ENCODE results near the gene C1orf198.

Gene C1orf198

GRCh38 chr1:230804396-230804795, 63.9 kb downstream of the C1orf198 start:
- Histone ChIP-seq H3K27me3 (ENCODE audit: insufficient read depth, poor library complexity, severe bottlenecking) (no peaks in the 10 kb centered on the region), H3K4me3 (replicated peaks; ENCODE audit: insufficient read depth, low read length) (no peak overlapping the region), H3K27ac (replicated peaks) (no peak overlapping the region)
- TF ChIP-seq POLR2AphosphoS5 (IDR thresholded peaks at IDR 0.05; ENCODE audit: low read depth) (no peak), CTCF (IDR thresholded peaks at IDR 0.05; ENCODE audit: insufficient read depth, low read length) (no peak), SPI1 (IDR thresholded peaks at IDR 0.05; ENCODE audit: borderline replicate concordance, low read depth) (no peak), GABPA (IDR thresholded peaks at IDR 0.05; ENCODE audit: low read depth) (no peak)
- TF ChIP-seq, protein P1, sequence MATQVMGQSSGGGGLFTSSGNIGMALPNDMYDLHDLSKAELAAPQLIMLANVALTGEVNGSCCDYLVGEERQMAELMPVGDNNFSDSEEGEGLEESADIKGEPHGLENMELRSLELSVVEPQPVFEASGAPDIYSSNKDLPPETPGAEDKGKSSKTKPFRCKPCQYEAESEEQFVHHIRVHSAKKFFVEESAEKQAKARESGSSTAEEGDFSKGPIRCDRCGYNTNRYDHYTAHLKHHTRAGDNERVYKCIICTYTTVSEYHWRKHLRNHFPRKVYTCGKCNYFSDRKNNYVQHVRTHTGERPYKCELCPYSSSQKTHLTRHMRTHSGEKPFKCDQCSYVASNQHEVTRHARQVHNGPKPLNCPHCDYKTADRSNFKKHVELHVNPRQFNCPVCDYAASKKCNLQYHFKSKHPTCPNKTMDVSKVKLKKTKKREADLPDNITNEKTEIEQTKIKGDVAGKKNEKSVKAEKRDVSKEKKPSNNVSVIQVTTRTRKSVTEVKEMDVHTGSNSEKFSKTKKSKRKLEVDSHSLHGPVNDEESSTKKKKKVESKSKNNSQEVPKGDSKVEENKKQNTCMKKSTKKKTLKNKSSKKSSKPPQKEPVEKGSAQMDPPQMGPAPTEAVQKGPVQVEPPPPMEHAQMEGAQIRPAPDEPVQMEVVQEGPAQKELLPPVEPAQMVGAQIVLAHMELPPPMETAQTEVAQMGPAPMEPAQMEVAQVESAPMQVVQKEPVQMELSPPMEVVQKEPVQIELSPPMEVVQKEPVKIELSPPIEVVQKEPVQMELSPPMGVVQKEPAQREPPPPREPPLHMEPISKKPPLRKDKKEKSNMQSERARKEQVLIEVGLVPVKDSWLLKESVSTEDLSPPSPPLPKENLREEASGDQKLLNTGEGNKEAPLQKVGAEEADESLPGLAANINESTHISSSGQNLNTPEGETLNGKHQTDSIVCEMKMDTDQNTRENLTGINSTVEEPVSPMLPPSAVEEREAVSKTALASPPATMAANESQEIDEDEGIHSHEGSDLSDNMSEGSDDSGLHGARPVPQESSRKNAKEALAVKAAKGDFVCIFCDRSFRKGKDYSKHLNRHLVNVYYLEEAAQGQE (IDR thresholded peaks at IDR 0.05; ENCODE audit: insufficient replicate concordance, low read depth) = no peak
- DNase-seq (ENCODE audit: low read depth in 1 of 2, low spot score in 1 of 2) = no peak

GRCh38 chr1:230800891-230801840, 67.2 kb downstream of the C1orf198 start:
- Histone ChIP-seq H3K4me3 (replicated peaks; ENCODE audit: insufficient read depth, low read length) (no peak overlapping the region), H3K27me3 (ENCODE audit: insufficient read depth, poor library complexity, severe bottlenecking) (no peaks in the 10 kb centered on the region), H3K27ac (replicated peaks) (no peak overlapping the region)
- TF ChIP-seq, protein P1 (IDR thresholded peaks at IDR 0.05; ENCODE audit: insufficient replicate concordance, low read depth) = no peak
- no peak for TF ChIP-seq SPI1 (IDR thresholded peaks at IDR 0.05; ENCODE audit: borderline replicate concordance, low read depth)
- TF ChIP-seq POLR2AphosphoS5 (IDR thresholded peaks at IDR 0.05; ENCODE audit: low read depth) = no peak
- no peak for TF ChIP-seq GABPA (IDR thresholded peaks at IDR 0.05; ENCODE audit: low read depth)
- no peak for TF ChIP-seq CTCF (IDR thresholded peaks at IDR 0.05; ENCODE audit: insufficient read depth, low read length)
- DNase-seq (ENCODE audit: low read depth in 1 of 2, low spot score in 1 of 2) = no peak

DNA sequence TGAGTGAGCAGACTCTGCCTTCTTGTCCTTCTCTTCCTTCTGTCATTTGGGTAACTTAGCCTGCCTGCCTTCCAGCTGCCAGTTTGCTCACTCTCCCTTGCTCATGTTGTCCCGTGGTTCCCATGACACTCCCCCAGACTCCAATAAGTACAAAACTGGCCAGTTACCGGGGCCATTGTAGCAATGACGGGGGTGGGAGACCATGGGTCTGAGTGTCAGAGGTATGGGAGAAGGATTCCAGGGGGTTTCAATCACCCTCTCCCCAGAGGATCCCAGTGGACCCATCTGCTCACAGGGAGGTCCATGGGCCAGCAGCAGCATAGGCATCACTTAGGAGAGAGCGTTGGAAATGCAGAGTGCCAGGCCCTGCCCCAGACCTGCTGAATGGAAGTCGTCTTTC, 69.8 kb downstream of the C1orf198 start:
- H3K27me3 ChIP-seq (ENCODE audit: insufficient read depth, poor library complexity, severe bottlenecking) = no peaks in the 10 kb centered on the region
- no peak overlapping the region for H3K4me3 ChIP-seq (replicated peaks; ENCODE audit: insufficient read depth, low read length)
- DNase-seq (ENCODE audit: low read depth in 1 of 2, low spot score in 1 of 2) = no peak
- no peak for TF ChIP-seq SPI1 (IDR thresholded peaks at IDR 0.05; ENCODE audit: borderline replicate concordance, low read depth)
- no peak for TF ChIP-seq GABPA (IDR thresholded peaks at IDR 0.05; ENCODE audit: low read depth)
- TF ChIP-seq POLR2AphosphoS5 (IDR thresholded peaks at IDR 0.05; ENCODE audit: low read depth) = no peak
- H3K27ac ChIP-seq (replicated peaks) = no peak overlapping the region

DNA sequence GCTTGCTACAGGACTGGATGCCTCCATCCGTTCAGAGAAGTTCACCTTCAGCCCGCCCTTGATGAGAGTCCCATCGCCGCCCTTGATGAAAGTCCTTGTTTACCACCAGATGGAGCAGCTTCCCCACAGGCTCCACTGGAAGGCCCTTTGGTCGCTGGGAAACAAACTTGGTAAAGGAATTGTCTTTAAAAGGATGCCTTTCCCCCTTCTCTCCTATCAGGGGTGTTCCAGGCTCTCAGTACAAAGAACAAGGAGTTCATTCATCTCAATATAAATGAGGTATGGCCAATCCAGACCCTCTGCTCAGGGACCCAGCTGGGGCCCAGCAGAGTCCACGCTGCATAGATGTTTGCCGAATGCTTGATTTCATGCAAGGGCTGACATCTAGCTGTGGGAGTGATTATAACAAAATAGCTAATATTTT, 70.4 kb downstream of the C1orf198 start:
- Histone ChIP-seq H3K4me3 (replicated peaks; ENCODE audit: insufficient read depth, low read length) (no peak overlapping the region), H3K27me3 (ENCODE audit: insufficient read depth, poor library complexity, severe bottlenecking) (no peaks in the 10 kb centered on the region), H3K27ac (replicated peaks) (no peak overlapping the region)
- TF ChIP-seq GABPA (IDR thresholded peaks at IDR 0.05; ENCODE audit: low read depth) = no peak
- TF ChIP-seq CTCF (IDR thresholded peaks at IDR 0.05; ENCODE audit: insufficient read depth, low read length) = no peak
- TF ChIP-seq, protein P1 (IDR thresholded peaks at IDR 0.05; ENCODE audit: insufficient replicate concordance, low read depth) = no peak
- peak in 1 of 2 experiments; percentile 42 for DNase-seq (ENCODE audit: low read depth in 1 of 2, low spot score in 1 of 2)

Measured in HL-60 (cell line).